HG02884 (cell line): ENCODE data around the gene PDE6B.
"Not testable (repeated sequence)": the region's sequence is repeated elsewhere in the genome, so short reads cannot be mapped to it uniquely, and the experiment has no call there.

Experiments used
- ATAC-seq: cut with Tn5 transposase; IDR thresholded peaks from one replicate; pipeline ENCODE4 v1.9.1; 2021; ENCODE audit warnings: mild to moderate bottlenecking, moderate library complexity; ENCODE audit not compliant: unreplicated experiment

Gene PDE6B

GRCh38 chr4:703336-704197, 78.2 kb downstream of the PDE6B start:
- no peak for ATAC-seq

GRCh38 chr4:704198-704891, 79.0 kb downstream of the PDE6B start:
- no peak for ATAC-seq

DNA sequence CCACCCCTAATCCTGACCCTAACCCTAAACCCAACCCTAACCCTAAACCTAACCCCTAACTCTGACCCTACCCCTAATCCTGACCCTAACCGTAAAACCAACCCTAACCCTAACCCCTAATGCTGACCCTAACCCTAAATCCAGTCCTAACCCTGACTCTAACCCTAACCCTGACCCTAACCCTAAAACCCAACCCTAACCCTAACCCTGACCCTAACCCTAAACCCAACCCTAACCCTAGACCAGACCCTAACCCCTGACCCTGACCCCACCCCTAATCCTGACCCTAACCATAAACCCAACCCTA, 79.6 kb downstream of the PDE6B start:
- ATAC-seq: no peak

DNA sequence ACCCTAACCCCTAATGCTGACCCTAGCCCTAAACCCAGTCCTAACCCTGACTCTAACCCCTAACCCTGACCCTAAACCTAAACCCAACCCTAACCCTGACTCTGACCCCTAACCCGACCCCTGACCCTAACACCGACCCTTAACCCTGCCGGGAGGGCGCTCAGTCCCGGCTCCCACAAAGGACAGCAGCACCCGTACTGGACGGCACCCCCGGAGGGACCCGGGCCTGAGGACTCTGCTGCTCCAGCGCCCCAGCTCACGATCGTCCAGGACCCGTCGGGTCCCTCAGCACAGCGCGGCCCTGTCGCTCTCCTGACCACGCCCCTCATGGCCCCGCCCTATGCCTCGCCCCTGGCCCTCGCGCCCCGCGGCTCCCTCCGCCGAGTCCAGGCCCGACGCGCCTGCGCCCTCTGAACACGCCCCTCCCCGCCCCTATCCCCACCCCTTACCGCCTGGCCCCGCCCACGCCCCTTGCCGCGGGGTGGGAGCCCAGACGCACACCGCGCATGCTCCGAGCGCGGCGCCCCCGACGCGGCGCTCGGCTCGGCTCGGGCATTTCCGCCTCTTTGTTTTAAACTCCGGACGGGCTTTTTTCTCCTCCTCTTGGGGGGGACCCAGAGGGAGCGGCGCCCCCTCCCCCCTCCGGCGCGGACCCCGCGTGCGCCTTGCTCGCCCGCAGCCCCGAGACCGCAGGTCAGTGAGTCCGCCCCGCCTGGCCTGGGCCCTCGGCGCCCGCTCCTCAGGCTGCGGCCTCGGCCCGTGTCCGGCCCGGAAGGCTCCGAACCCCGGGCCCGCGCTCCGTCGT, 80.1 kb downstream of the PDE6B start, which contains the start of gene PCGF3:
Gene PCGF3, plus strand, starts transcription at position 555 of the 805 bp plus-strand sequence. CDS start 27,849 bp downstream, outside the sequence.
- ATAC-seq: peak; percentile 95

GRCh38 chr4:706083-706633, 80.8 kb downstream of the PDE6B start:
- ATAC-seq: not testable (repeated sequence)

- ATAC-seq: no peak
These were observed 81.6 kb downstream of the PDE6B start for GRCh38 chr4:706834-707598.

DNA sequence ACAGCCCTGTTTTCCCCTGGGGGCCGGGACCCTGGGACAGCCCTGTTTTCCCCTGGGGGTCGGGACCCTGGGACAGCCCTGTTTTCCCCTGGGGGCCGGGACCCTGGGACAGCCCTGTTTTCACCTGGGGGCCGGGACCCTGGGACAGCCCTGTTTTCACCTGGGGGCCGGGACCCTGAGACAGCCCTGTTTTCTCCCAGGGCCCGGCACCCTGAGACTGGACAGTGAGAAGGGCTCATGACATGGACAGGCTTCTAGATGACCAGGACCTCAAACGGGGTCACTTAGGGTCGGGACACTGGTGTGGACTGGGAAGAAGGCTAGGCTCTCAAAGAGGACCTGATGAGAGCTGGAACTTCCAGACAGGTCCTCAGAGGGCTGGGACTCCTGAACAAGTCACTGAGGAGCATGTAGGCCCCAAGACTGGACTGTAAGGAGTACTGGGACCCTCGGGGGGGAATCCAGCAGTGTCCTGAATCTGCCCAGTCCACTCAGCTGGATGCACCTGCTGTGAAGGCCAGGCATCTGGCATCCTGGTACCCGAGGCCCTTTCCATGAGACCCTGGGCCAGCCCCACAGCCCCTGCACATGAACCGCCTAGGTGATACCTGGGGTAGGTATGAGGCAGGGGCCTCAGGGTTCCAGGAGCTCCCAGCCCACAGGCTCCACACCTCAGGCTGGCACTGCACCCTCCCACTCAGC, 82.7 kb downstream of the PDE6B start:
- no peak for ATAC-seq

DNA sequence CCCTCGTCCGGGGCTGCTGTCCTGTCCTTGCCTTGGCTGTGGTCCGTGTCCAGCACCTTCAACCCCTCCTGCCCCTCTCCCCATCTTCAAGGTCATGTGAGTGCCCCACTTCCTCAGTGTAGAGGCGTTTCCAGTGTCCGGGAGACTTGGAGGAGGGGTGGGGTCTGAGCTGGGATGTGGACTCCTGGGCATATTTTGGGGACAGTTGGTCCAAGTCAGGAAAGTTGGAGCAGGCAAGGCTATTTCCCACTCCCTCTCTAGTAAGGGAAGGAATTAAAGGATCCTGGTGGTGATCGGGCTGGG, 83.2 kb downstream of the PDE6B start:
- no peak for ATAC-seq

DNA sequence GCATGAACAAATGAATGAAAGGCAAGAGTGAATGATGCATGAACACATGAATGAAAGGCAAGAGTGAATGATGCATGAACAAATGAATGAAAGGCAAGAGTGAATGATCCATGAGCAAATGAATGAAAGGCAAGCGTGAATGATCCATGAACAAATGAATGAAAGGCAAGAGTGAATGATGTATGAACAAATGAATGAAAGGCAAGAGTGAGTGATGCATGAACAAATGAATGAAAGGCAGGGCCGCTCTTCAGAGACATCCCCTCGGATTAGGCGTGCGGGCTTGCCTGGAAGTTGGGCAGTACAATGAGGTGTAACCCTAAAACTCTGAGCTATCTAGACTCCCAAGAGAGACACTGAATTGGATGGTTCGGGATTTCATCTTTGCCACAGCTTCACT, 84.0 kb downstream of the PDE6B start:
- ATAC-seq: no peak

DNA sequence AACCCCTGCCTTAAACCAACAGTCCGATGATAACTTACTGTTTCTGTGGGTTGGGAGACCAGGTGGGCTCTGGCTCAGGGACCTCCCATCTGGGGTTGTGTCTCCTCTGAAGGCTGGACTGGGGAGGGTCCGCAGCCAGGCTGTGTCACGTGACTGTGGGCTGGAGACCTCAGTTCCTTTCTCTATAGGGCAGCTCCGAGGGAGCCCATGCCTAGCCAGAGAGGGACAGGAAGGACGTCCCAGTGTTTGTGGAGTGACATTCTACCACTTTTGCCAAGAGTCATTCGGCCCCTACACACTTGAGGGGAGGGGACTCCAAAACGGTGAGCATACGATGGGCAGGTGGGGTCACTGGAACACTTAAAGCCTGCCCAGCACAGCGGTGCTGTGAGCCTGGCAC, 84.7 kb downstream of the PDE6B start:
- ATAC-seq: no peak

- no peak for ATAC-seq
These were observed 85.5 kb downstream of the PDE6B start for GRCh38 chr4:710916-711315.

GRCh38 chr4:712093-712492, 86.7 kb downstream of the PDE6B start:
- ATAC-seq: no peak

DNA sequence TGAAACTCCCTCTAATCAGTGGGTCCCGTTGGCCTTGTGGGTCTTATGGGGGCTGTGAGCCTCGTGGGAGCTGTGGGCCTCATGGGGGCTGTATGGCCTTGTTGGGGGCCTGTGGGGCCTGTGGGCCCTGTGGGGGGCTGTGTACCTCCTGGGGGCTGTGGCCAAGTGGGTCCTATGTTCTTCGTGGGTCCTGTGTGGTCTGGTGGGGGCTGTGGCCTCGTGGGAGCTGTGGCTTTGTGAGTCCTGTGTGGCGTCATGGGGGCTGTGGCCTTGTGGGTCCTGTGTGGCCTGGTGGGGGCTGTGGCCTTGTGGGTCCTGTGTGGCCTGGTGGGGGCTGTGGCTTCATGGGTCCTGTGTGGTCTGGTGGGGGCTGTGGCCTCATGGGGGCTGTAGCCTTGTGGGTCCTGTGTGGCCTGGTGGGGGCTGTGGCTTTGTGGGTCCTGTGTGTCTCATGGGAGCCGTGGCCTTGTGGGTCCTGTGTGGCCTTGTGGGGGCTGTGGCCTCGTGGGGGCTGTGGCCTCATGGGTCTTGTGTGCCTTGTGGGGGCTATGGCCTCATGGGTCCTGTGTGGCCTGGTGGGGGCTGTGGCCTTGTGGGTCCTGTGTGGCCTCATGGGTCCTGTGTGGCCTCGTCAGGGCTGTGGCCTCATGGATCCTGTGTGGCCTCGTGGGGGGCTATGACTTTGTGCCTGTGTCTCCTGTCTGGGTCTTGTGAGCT, 87.7 kb downstream of the PDE6B start:
- no peak for ATAC-seq

DNA sequence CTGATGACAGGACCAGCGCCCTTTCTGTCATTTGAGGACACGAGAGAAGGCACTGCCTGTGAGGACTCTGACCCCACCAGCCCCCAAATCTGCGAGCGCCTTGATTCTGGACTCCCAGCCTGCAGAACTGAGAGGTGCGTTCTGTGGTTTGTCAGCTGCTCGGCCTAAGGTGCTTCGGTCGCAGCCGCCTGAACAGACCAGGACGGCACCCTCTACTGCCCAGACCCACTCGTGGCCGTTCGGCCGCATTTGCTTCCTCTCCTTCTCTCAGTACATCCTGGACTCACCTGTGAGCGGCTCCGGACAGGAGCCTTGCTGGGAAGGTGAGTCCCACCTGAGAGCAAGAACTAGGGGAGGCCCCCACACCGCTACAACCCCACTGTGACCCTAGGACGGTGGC, 88.7 kb downstream of the PDE6B start:
- ATAC-seq: no peak

DNA sequence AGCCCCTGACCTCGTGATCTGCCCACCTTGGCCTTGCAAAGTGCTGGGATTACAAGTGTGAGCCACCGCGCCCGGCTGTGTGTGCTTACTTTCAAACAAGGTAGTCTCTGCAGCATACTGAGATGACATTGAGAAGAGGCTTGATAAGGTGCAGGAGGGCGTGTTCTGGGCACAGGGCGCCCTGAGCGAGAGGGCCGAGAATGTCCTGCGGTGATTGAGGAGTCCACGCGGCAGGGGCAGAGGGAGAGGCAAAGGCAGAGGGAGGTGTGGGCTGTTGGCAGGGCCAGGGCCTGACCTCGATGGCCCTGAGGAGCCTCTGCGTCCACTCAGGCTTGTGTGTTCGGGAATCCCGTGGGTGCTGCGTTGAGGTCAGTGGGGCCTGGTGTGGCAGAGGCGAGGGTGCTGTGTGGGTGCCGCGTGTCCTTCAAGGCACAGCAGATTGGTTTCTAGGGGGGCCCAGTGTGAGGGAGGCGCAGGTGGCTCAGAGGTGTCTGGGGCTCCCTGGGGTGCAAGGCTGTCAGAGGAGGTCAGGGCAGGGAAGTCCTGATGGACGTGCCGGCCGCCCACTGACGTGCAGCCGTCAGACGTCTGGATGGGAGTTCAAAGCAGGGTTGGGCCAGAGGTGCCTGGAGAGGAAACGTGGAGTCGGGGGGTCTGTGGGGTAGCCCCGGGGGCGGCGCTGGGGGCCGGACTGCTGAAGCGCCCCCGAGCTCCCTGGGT, 92.4 kb downstream of the PDE6B start:
- ATAC-seq: no peak

- ATAC-seq: no peak
These were observed 93.1 kb downstream of the PDE6B start for GRCh38 chr4:718460-718859.
